ENCODE results near the gene ANKRD45. TPM values are rescaled to one million over a fixed set of nuclear protein-coding genes. Genes with fewer than 3 reads are reported as not detected.
"Not testable (repeated sequence)": the region's sequence is repeated elsewhere in the genome, so short reads cannot be mapped to it uniquely, and the experiment has no call there.

The ANKRD45 gene
- 0.72 TPM for total RNA-seq

GRCh38 chr1:173669491-173669941 lies at the start of gene ANKRD45:
Gene ANKRD45 (minus strand): TSS chr1:173669851. CDS start chr1:173659418, 10,433 bp downstream.
- peak; percentile 79 for DNase-seq

- DNase-seq: no peak
Observed at GRCh38 chr1:173717238-173717637, 47.6 kb upstream of the ANKRD45 start.

- no peak for DNase-seq
Observed at GRCh38 chr1:173715538-173715844, 45.8 kb upstream of the ANKRD45 start.

GRCh38 chr1:173714759-173715537 lies 45.3 kb upstream of the ANKRD45 start, which contains the start of gene KLHL20:
Gene KLHL20 (plus strand): TSS chr1:173714981. CDS start chr1:173716044, 1,063 bp downstream.
- peak; percentile 94 for DNase-seq

GRCh38 chr1:173714441-173714758 lies 44.7 kb upstream of the ANKRD45 start:
- DNase-seq: no peak

GRCh38 chr1:173708787-173709186 lies 39.1 kb upstream of the ANKRD45 start:
- no peak for DNase-seq

GRCh38 chr1:173705117-173705516 lies 35.5 kb upstream of the ANKRD45 start:
- DNase-seq: no peak

- no peak for DNase-seq
Observed at GRCh38 chr1:173702736-173703135, 33.1 kb upstream of the ANKRD45 start.

GRCh38 chr1:173701299-173701698 lies 31.6 kb upstream of the ANKRD45 start:
- DNase-seq: not testable (repeated sequence)

- no peak for DNase-seq
Observed at GRCh38 chr1:173693238-173693637, 23.6 kb upstream of the ANKRD45 start.

- DNase-seq: no peak
Observed at GRCh38 chr1:173688300-173688699, 18.6 kb upstream of the ANKRD45 start.

GRCh38 chr1:173685121-173685520 lies 15.5 kb upstream of the ANKRD45 start:
- not testable (repeated sequence) for DNase-seq

- DNase-seq: not testable (repeated sequence)
Observed at GRCh38 chr1:173683838-173684237, 14.2 kb upstream of the ANKRD45 start.

GRCh38 chr1:173682184-173682583 lies 12.5 kb upstream of the ANKRD45 start:
- peak; percentile 12 for DNase-seq

GRCh38 chr1:173680152-173680551 lies 10.5 kb upstream of the ANKRD45 start:
- DNase-seq: not testable (repeated sequence)

GRCh38 chr1:173674496-173674895 lies 4.8 kb upstream of the ANKRD45 start:
- not testable (repeated sequence) for DNase-seq

GRCh38 chr1:173666646-173667045 lies 3.0 kb downstream of the ANKRD45 start:
- no peak for DNase-seq

- DNase-seq: no peak
Observed at GRCh38 chr1:173663159-173663558, 6.5 kb downstream of the ANKRD45 start.

GRCh38 chr1:173661763-173662162 lies 7.9 kb downstream of the ANKRD45 start:
- DNase-seq: no peak

GRCh38 chr1:173661271-173661670 lies 8.4 kb downstream of the ANKRD45 start:
- DNase-seq: no peak

- no peak for DNase-seq
Observed at GRCh38 chr1:173660306-173660705, 9.3 kb downstream of the ANKRD45 start.

- DNase-seq: no peak
Observed at GRCh38 chr1:173648880-173649605, 20.6 kb downstream of the ANKRD45 start.

- DNase-seq: no peak
Observed at GRCh38 chr1:173646656-173647055, 23.0 kb downstream of the ANKRD45 start.

All from tongue (tissue), 2 donors.